Transverse colon (tissue), 4 donors: ENCODE results near the gene ADAM17. TPM values are rescaled to one million over a fixed set of nuclear protein-coding genes. Genes with fewer than 3 reads are reported as not detected.

Experiments used
- DNase-seq: peaks from one replicate; pipeline ENCODE4 v3.0.0-alpha.2; 2019
- H3K27ac ChIP-seq, 4 donors: fragments of 200-600 bp; sonication (generic); 2 replicates each; pipeline ENCODE4 v1.5.1; 2016 to 2018; ENCODE audit warnings: inconsistent platforms in 4 of 4
- H3K27me3 ChIP-seq: fragments of 200-600 bp; sonication (generic); 2 replicates; pipeline ENCODE4 v1.5.1; 2017; ENCODE audit warnings: inconsistent platforms
- H3K36me3 ChIP-seq, 4 donors: fragments of 200-600 bp; sonication (generic); 2 replicates each; pipeline ENCODE4 v1.5.1; 2017 to 2019; ENCODE audit warnings: inconsistent platforms in 4 of 4
- H3K4me1 ChIP-seq, 4 donors: fragments of 200-600 bp; sonication (generic); 2 replicates each; pipeline ENCODE4 v1.5.1; 2017 to 2020; ENCODE audit warnings: inconsistent platforms in 4 of 4
- H3K4me3 ChIP-seq, 4 donors: fragments of 200-600 bp; sonication (generic); 1 replicate in 1 of 4; 2 replicates in 3 of 4; pipeline versions ENCODE4 v1.5.1 to v1.6.1; 2017 to 2019; ENCODE audit warnings: inconsistent platforms in 4 of 4
- H3K9me3 ChIP-seq, 2 donors: fragments of 200-600 bp; sonication (generic); 2 replicates each; pipeline ENCODE4 v1.5.1; 2017 to 2019; ENCODE audit warnings: inconsistent platforms in 2 of 2
- EP300 ChIP-seq: sonication (generic); formaldehyde crosslinking; IDR thresholded peaks from one replicate; pipeline ENCODE4 v1.6.1; 2017; ENCODE audit warnings: antibody characterized with exemption, low read depth
- POLR2A ChIP-seq: fragments of 450-650 bp; IDR thresholded peaks from one replicate; pipeline ENCODE4 v1.6.1; 2016; ENCODE audit warnings: antibody characterized with exemption, mild to moderate bottlenecking, moderate library complexity
- POLR2AphosphoS5 ChIP-seq, 3 donors: sonication (generic); formaldehyde crosslinking; IDR thresholded peaks; one replicate each; pipeline ENCODE4 v1.6.1; 2016; ENCODE audit warnings: antibody characterized with exemption in 3 of 3
- WGBS, 2 donors: methylation state at CpG; one replicate each; pipeline ENCODE4 v1.1.5; 2018; ENCODE audit warnings: low coverage in 1 of 2; 5-methylcytosine and 5-hydroxymethylcytosine counted together
- in situ Hi-C, 4 donors: fragments of 200-750 bp; cut with MboI; loops; one replicate each; pipeline versions ENCODE4 v1.15.0 to v1.15.1; 2017; ENCODE audit warnings: low sequenced_read_pairs in 3 of 4, low pct_ligation_motif_present in 1 of 4, low pct_unique_long_range_greater_than_20kb in 1 of 4
- intact Hi-C: fragments of 100-400 bp; cut with DNase I; formaldehyde crosslinking; loops from one replicate; pipeline ENCODE4 v1.15.1; 2023; ENCODE audit warnings: low total_unique reads
- total RNA-seq, 4 donors: library from RNA; depleted of rRNA; stranded (reverse); fragments of >200 nt; gene quantifications; one replicate each; pipeline ENCODE4 v1.1.0, GENCODE V29; 2016
- TF ChIP-seq, protein P1 (sequence below), 5 experiments: fragments of 200-600 bp in 3 of 5; fragments of 450-650 bp in 2 of 5; sonication (generic) in 3 of 5; IDR thresholded peaks; 1 replicate in 2 of 5; 2 replicates in 3 of 5; pipeline ENCODE4 v1.5.1; 2016 to 2017; ENCODE audit warnings: antibody characterized with exemption in 5 of 5, inconsistent platforms in 3 of 5, mild to moderate bottlenecking in 2 of 5, moderate library complexity in 1 of 5

Gene ADAM17
- total RNA-seq, 4 donors from 2014 or later: 11.2 to 36.4 (median 17.0) TPM

DNA sequence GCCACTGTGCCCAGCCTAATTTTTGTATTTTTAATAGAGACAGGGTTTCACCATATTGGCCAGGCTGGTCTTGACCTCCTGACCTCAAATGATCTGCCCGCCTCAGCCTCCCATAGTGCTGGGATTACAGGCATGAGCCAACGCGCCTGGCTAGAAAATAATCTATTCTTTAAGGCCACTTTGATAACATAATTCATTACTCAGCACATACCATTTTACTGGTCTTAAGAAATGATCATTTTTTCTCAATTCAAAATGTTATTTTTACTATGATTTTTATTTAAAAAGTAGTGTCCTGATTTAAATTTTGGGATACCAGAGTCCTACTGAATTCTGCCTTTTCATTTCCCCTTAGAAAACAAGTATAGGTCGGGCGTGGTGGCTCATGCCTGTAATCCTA lies 27.0 kb upstream of the ADAM17 start:
- Histone ChIP-seq H3K9me3 (no peaks in the 10 kb centered on the region), H3K27me3 (no peaks in the 10 kb centered on the region), H3K4me3 (no peak overlapping the region), H3K27ac (no peak overlapping the region), H3K4me1 (no peaks in the 10 kb centered on the region), H3K36me3 (peaks cover 0 to 29% (median 8%) of the 10 kb centered on the region in 4 donors)
- 97 to 100% methylated on average over 5 of the region's 5 CpGs for WGBS, 2 donors
- intact Hi-C loops (no loop called here), in situ Hi-C loops (no loop called here)
- TF ChIP-seq, protein P1, sequence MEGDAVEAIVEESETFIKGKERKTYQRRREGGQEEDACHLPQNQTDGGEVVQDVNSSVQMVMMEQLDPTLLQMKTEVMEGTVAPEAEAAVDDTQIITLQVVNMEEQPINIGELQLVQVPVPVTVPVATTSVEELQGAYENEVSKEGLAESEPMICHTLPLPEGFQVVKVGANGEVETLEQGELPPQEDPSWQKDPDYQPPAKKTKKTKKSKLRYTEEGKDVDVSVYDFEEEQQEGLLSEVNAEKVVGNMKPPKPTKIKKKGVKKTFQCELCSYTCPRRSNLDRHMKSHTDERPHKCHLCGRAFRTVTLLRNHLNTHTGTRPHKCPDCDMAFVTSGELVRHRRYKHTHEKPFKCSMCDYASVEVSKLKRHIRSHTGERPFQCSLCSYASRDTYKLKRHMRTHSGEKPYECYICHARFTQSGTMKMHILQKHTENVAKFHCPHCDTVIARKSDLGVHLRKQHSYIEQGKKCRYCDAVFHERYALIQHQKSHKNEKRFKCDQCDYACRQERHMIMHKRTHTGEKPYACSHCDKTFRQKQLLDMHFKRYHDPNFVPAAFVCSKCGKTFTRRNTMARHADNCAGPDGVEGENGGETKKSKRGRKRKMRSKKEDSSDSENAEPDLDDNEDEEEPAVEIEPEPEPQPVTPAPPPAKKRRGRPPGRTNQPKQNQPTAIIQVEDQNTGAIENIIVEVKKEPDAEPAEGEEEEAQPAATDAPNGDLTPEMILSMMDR (IDR thresholded peaks at IDR 0.05): no peak
- TF ChIP-seq POLR2AphosphoS5 (IDR thresholded peaks at IDR 0.05) (no peak), EP300 (no peak), POLR2A (no peak)
- DNase-seq: no peak

DNA sequence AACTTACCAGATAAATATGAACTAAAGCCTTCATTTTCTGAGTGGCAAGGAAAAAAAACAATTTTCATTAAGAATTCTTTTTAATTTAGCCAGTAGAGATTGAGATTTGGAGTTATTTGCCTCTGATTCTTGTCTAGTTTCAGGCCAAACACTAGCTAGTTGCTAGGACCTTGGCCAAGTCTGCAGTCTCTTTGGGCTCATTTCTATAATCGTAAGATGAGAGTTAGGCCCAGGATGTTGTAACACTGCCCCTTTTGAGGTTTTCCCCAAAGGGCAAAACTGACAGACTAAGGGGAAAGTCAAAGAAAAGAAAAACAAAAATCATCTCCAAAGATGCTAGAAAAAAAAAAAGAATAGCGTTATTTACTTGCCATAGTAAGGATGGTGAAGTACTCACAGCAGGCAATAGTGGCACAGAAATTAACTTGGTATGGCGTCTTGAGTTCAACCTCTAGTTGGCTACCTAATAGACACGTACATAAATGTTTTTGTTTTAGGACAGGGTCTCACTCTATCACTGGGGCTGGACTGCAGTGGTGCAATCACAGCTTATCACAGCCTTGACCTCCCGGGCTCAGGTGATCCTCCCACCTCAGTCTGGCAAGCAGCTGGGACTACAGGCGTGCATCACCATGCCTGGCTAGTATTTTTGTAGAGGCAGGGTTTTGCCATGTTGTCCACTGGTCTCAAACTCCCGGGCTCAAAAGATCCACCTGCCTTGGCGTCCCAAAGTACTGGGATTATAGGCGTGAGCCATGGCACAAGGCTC lies 23.0 kb upstream of the ADAM17 start:
- Histone ChIP-seq H3K4me3 (no peak overlapping the region), H3K4me1 (no peaks in the 10 kb centered on the region), H3K27me3 (no peaks in the 10 kb centered on the region), H3K9me3 (no peaks in the 10 kb centered on the region), H3K27ac (no peak overlapping the region), H3K36me3 (no peaks in the 10 kb centered on the region)
- no peak for DNase-seq
- WGBS, 2 donors: 86 to 87% methylated on average over 4 to 9 of the region's 9 CpGs
- TF ChIP-seq, protein P1 (IDR thresholded peaks at IDR 0.05): no peak
- intact Hi-C loops (no loop called here), in situ Hi-C loops (no loop called here)

- H3K27ac ChIP-seq: no peak overlapping the region
- H3K9me3 ChIP-seq: no peaks in the 10 kb centered on the region
- no peaks in the 10 kb centered on the region for H3K4me1 ChIP-seq
- intact Hi-C loops (no loop called here), in situ Hi-C loops (no loop called here)
- DNase-seq: no peak
- no peak overlapping the region for H3K4me3 ChIP-seq
- no peaks in the 10 kb centered on the region for H3K36me3 ChIP-seq
- WGBS, 2 donors: 75 to 91% methylated on average over 2 of the region's 2 CpGs
- TF ChIP-seq EP300: no peak
- TF ChIP-seq POLR2AphosphoS5 (IDR thresholded peaks at IDR 0.05): no peak
- TF ChIP-seq POLR2A: no peak
- TF ChIP-seq, protein P1 (IDR thresholded peaks at IDR 0.05): no peak
- H3K27me3 ChIP-seq: no peaks in the 10 kb centered on the region
These were observed 18.7 kb upstream of the ADAM17 start for GRCh38 chr2:9574331-9574730.

- H3K36me3 ChIP-seq: no peaks in the 10 kb centered on the region
- no peaks in the 10 kb centered on the region for H3K4me1 ChIP-seq
- H3K27ac ChIP-seq: no peak overlapping the region
- in situ Hi-C loops (no loop called here), intact Hi-C loops (no loop called here)
- TF ChIP-seq, protein P1 (IDR thresholded peaks at IDR 0.05): no peak
- TF ChIP-seq POLR2AphosphoS5 (IDR thresholded peaks at IDR 0.05) (no peak), POLR2A (no peak), EP300 (no peak)
- DNase-seq: no peak
- H3K27me3 ChIP-seq: no peaks in the 10 kb centered on the region
- H3K4me3 ChIP-seq: no peak overlapping the region
- no peaks in the 10 kb centered on the region for H3K9me3 ChIP-seq
- 82 to 84% methylated on average over 4 of the region's 4 CpGs for WGBS, 2 donors
These were observed 18.2 kb upstream of the ADAM17 start for GRCh38 chr2:9573840-9574239.
